OCI-LY1 (cell line): ENCODE data around the gene CDH8.

Experiments
- H2AFZ ChIP-seq: fragments of 200-600 bp; sonication (generic), shearing (Covaris generic); 2 replicates; pipeline ENCODE4 v1.6.0; 2014; ENCODE audit warnings: antibody characterized with exemption, mild to moderate bottlenecking, low read length
- H3F3A ChIP-seq: fragments of 200-600 bp; sonication (generic), shearing (Covaris generic); 2 replicates; pipeline ENCODE4 v1.6.0; 2014; ENCODE audit warnings: mild to moderate bottlenecking, antibody characterized with exemption, low read length, moderate library complexity; ENCODE audit not compliant: insufficient read depth
- H3K27ac ChIP-seq: fragments of 200-600 bp; sonication (generic); 2 replicates; pipeline ENCODE4 v1.5.1; 2014; ENCODE audit warnings: low read length, mixed run types, mild to moderate bottlenecking, low read depth; ENCODE audit not compliant: poor library complexity, severe bottlenecking
- H3K27me3 ChIP-seq: fragments of 200-600 bp; sonication (generic); 2 replicates; pipeline ENCODE4 v1.6.0; 2014; ENCODE audit warnings: antibody characterized with exemption, mild to moderate bottlenecking, low read length, moderate library complexity; ENCODE audit not compliant: insufficient read depth
- H3K36me3 ChIP-seq: fragments of 200-600 bp; sonication (generic); 2 replicates; pipeline ENCODE4 v1.6.1; 2014; ENCODE audit warnings: mild to moderate bottlenecking, antibody characterized with exemption, low read length, moderate library complexity, mixed read lengths; ENCODE audit not compliant: insufficient read depth
- H3K4me1 ChIP-seq: fragments of 200-600 bp; sonication (generic); 2 replicates; pipeline ENCODE4 v1.5.1; 2014; ENCODE audit warnings: mild to moderate bottlenecking, low read length, moderate library complexity; ENCODE audit not compliant: insufficient read depth, severe bottlenecking
- H3K4me2 ChIP-seq: fragments of 200-600 bp; sonication (generic), shearing (Covaris generic); 2 replicates; pipeline ENCODE4 v1.6.1; 2014; ENCODE audit warnings: low read length
- H3K4me3 ChIP-seq: fragments of 200-600 bp; sonication (generic); 2 replicates; pipeline ENCODE4 v1.5.1; 2014; ENCODE audit warnings: low read length, low read depth, mild to moderate bottlenecking, mixed read lengths; ENCODE audit not compliant: poor library complexity, severe bottlenecking
- H3K79me2 ChIP-seq: fragments of 200-600 bp; shearing (Covaris generic); 2 replicates; pipeline ENCODE4 v1.6.1; 2016; ENCODE audit warnings: mixed run types, low read length, mixed read lengths; ENCODE audit not compliant: insufficient read depth
- H3K9ac ChIP-seq: fragments of 200-600 bp; sonication (generic), shearing (Covaris generic); 2 replicates; pipeline ENCODE4 v1.6.1; 2014; ENCODE audit warnings: mild to moderate bottlenecking, low read length, mixed read lengths
- H3K9me2 ChIP-seq: fragments of 200-600 bp; sonication (generic), shearing (Covaris generic); 2 replicates; pipeline ENCODE4 v1.6.1; 2014; ENCODE audit warnings: low read depth, mild to moderate bottlenecking, low read length, mixed read lengths
- H3K9me3 ChIP-seq: fragments of 200-600 bp; shearing (Covaris generic); 2 replicates; pipeline ENCODE4 v1.6.1; 2014; ENCODE audit warnings: low read length, mixed read lengths
- H4K20me1 ChIP-seq: fragments of 200-600 bp; sonication (generic), shearing (Covaris generic); 2 replicates; pipeline ENCODE4 v1.6.0; 2016; ENCODE audit warnings: mild to moderate bottlenecking, low read length; ENCODE audit not compliant: insufficient read depth
- EZH2 ChIP-seq: fragments of 200-600 bp; sonication (generic), shearing (Covaris generic); IDR thresholded peaks from 2 replicates; pipeline ENCODE4 v1.8.0; 2017; ENCODE audit warnings: borderline replicate concordance, mixed run types, mild to moderate bottlenecking, antibody characterized with exemption, low read length, moderate library complexity, mixed read lengths
- TF ChIP-seq, protein P1 (sequence below): fragments of 200-600 bp; sonication (generic), shearing (Covaris generic); IDR thresholded peaks from 2 replicates; pipeline ENCODE4 v1.5.1; 2017; ENCODE audit warnings: mild to moderate bottlenecking, antibody characterized with exemption, low read length, moderate library complexity, mixed read lengths

Gene CDH8

DNA sequence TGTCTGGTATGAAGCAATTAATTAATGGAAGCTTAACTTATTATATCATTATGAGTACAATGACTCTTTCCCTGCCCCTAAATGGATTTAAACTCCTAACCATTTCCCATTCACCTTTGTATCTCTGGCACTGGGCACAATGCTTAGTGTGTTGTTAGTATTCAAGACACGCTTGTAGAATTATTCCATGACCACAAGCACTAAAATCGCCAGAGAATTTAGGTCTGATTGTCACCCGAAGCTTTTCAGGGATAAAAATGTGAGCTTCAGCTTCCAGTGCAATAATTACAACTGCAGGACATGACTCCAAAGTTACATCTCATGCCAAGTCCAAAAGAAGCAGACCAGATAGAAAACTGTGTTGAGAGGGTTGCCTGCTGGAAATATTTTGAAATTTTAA is 101.6 kb downstream of the CDH8 start:
- Histone ChIP-seq H3K9ac (no peak overlapping the region), H4K20me1 (no peaks in the 10 kb centered on the region), H3K9me3 (no peaks in the 10 kb centered on the region), H3K27ac (no peak overlapping the region), H3K9me2 (no peaks in the 10 kb centered on the region), H3K4me1 (no peaks in the 10 kb centered on the region), H3K4me2 (no peak overlapping the region), H3K79me2 (no peaks in the 10 kb centered on the region), H3F3A (no peaks in the 10 kb centered on the region), H3K27me3 (no peaks in the 10 kb centered on the region), H3K4me3 (no peak overlapping the region), H3K36me3 (no peaks in the 10 kb centered on the region), H2AFZ (no peak overlapping the region)
- TF ChIP-seq, protein P1, sequence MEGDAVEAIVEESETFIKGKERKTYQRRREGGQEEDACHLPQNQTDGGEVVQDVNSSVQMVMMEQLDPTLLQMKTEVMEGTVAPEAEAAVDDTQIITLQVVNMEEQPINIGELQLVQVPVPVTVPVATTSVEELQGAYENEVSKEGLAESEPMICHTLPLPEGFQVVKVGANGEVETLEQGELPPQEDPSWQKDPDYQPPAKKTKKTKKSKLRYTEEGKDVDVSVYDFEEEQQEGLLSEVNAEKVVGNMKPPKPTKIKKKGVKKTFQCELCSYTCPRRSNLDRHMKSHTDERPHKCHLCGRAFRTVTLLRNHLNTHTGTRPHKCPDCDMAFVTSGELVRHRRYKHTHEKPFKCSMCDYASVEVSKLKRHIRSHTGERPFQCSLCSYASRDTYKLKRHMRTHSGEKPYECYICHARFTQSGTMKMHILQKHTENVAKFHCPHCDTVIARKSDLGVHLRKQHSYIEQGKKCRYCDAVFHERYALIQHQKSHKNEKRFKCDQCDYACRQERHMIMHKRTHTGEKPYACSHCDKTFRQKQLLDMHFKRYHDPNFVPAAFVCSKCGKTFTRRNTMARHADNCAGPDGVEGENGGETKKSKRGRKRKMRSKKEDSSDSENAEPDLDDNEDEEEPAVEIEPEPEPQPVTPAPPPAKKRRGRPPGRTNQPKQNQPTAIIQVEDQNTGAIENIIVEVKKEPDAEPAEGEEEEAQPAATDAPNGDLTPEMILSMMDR, result no peak
- TF ChIP-seq EZH2, result no peak

DNA sequence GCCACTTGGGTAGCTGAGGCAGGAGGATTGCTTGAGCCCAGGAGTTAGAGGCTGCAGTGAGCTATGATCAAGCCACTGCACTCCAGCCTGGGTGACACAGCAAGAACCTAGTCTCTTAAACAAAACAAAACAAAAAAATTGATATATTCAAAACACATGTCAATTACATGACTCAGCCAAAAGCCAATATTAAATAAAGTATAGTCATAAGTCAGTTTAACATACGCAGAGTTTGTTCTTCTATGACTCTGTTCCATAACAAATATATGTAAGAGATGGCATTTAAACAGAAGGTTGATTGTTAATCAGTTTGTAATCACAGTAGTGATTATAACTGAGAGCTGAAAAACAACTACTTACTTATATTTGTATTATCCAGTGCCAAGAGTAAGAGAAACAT is 106.5 kb downstream of the CDH8 start:
- Histone ChIP-seq H2AFZ (no peak overlapping the region), H3K4me3 (no peak overlapping the region), H3K4me2 (no peak overlapping the region), H3K9me3 (no peaks in the 10 kb centered on the region), H3K27ac (no peak overlapping the region), H3F3A (no peaks in the 10 kb centered on the region), H3K9me2 (no peaks in the 10 kb centered on the region), H3K4me1 (no peaks in the 10 kb centered on the region), H3K36me3 (no peaks in the 10 kb centered on the region), H3K79me2 (no peaks in the 10 kb centered on the region), H3K9ac (no peak overlapping the region), H3K27me3 (no peaks in the 10 kb centered on the region), H4K20me1 (no peaks in the 10 kb centered on the region)
- no peak for TF ChIP-seq EZH2
- TF ChIP-seq, protein P1, result no peak

DNA sequence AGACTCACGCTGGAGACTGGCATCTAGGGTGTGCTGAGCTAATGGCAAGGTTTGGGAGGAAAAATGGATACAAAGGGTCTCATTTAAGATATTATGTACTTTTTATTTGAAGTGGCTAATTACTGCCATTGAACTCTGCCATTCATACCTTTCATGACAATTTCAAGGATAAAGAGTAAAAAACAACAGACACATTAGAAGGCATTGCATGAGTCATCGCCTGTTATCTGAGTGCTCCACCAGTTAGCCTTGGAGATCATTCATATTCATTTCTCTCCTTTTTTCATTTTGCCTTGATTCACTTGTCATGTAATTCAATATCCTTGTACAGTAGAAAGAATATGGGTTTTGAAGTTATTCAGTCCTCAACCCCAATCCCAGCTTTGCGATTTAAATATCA is 109.5 kb downstream of the CDH8 start:
- no peak overlapping the region for H3K4me2 ChIP-seq
- H3K9me2 ChIP-seq, result no peaks in the 10 kb centered on the region
- TF ChIP-seq EZH2, result no peak
- TF ChIP-seq, protein P1, result no peak

More for the DNA sequence above, 109.5 kb downstream of the CDH8 start:
- no peaks in the 10 kb centered on the region for H3K79me2 ChIP-seq
- H3F3A ChIP-seq, result no peaks in the 10 kb centered on the region
- no peaks in the 10 kb centered on the region for H3K9me3 ChIP-seq
- no peaks in the 10 kb centered on the region for H3K36me3 ChIP-seq
- H3K4me1 ChIP-seq, result no peaks in the 10 kb centered on the region
- no peak overlapping the region for H3K4me3 ChIP-seq
- H3K27me3 ChIP-seq, result no peaks in the 10 kb centered on the region
- no peaks in the 10 kb centered on the region for H4K20me1 ChIP-seq
- no peak overlapping the region for H3K9ac ChIP-seq
- H3K27ac ChIP-seq, result no peak overlapping the region
- H2AFZ ChIP-seq, result no peak overlapping the region
